Neural cell (in vitro differentiated cells): ENCODE measurements around the gene SLC7A1.

ENCODE experiments used
- CTCF ChIP-seq: fragments of 450-650 bp; IDR thresholded peaks from 2 replicates; pipeline ENCODE4 v1.5.1; 2014; ENCODE audit warnings: antibody characterized with exemption, mild to moderate bottlenecking, moderate library complexity; ENCODE audit not compliant: poor library complexity, severe bottlenecking
- EZH2 ChIP-seq: fragments of 200-600, 300-800 bp; shearing (Covaris generic), sonication (generic); IDR thresholded peaks from 2 replicates; pipeline ENCODE4 v1.6.1; 2014; ENCODE audit warnings: antibody characterized with exemption, low read length, borderline replicate concordance, mild to moderate bottlenecking; ENCODE audit not compliant: insufficient read depth, poor library complexity, severe bottlenecking
- POLR2AphosphoS5 ChIP-seq: IDR thresholded peaks from 2 replicates; pipeline ENCODE4 v1.6.1; 2012
- REST ChIP-seq: IDR thresholded peaks from 2 replicates; pipeline ENCODE4 v1.6.1; 2012; ENCODE audit warnings: borderline replicate concordance
- SMC3 ChIP-seq: fragments of 450-650 bp; conservative IDR thresholded peaks from 2 replicates; pipeline ENCODE4 v1.6.1; 2014; ENCODE audit warnings: antibody characterized with exemption, mild to moderate bottlenecking, moderate library complexity; ENCODE audit not compliant: poor library complexity

GRCh38 chr13:29486551-29486950 lies 108.9 kb downstream of the SLC7A1 start:
- TF ChIP-seq SMC3 (no peak), CTCF (no peak), EZH2 (no peak), REST (no peak), POLR2AphosphoS5 (no peak)
